IMR-90 (cell line): ENCODE measurements around the gene PACSIN2.

Experiments
- BHLHE40 ChIP-seq: fragments of 150-350 bp; IDR thresholded peaks from 2 replicates; pipeline ENCODE4 v1.6.1; 2016; ENCODE audit warnings: mild to moderate bottlenecking, low read depth, low read length
- CEBPB ChIP-seq: IDR thresholded peaks from 2 replicates; pipeline ENCODE4 v1.6.1; 2012; ENCODE audit warnings: low read depth, low read length, improper control_type of control experiment
- FOS ChIP-seq: fragments of 150-350 bp; IDR thresholded peaks from 2 replicates; pipeline ENCODE4 v1.6.1; 2016; ENCODE audit warnings: low read depth, low read length
- MAFK ChIP-seq: IDR thresholded peaks from 2 replicates; pipeline ENCODE4 v1.6.1; 2012; ENCODE audit warnings: low read depth, low read length, improper control_type of control experiment
- MAZ ChIP-seq: IDR thresholded peaks from 2 replicates; pipeline ENCODE4 v1.6.1; 2012; ENCODE audit warnings: low read depth, mild to moderate bottlenecking, low read length, improper control_type of control experiment, moderate library complexity, borderline replicate concordance
- POLR2A ChIP-seq: IDR thresholded peaks from 2 replicates; pipeline ENCODE4 v1.6.1; 2012; ENCODE audit warnings: mild to moderate bottlenecking, low read depth, low read length
- RAD21 ChIP-seq: IDR thresholded peaks from 2 replicates; pipeline ENCODE4 v1.6.1; 2012; ENCODE audit warnings: low read length, improper control_type of control experiment
- RCOR1 ChIP-seq: IDR thresholded peaks from 2 replicates; pipeline ENCODE4 v1.6.1; 2012; ENCODE audit warnings: mild to moderate bottlenecking, low read length, improper control_type of control experiment; ENCODE audit not compliant: insufficient replicate concordance
- TF ChIP-seq, protein P1 (sequence below): conservative IDR thresholded peaks from 2 replicates; pipeline ENCODE4 v1.5.1; 2012; ENCODE audit warnings: mild to moderate bottlenecking, low read depth, low read length, improper control_type of control experiment
- TF ChIP-seq, protein P2 (sequence below): fragments of 150-350 bp; IDR thresholded peaks from 2 replicates; pipeline ENCODE4 v1.6.1; 2017; ENCODE audit warnings: mild to moderate bottlenecking, antibody characterized with exemption, low read length, low read depth

DNA sequence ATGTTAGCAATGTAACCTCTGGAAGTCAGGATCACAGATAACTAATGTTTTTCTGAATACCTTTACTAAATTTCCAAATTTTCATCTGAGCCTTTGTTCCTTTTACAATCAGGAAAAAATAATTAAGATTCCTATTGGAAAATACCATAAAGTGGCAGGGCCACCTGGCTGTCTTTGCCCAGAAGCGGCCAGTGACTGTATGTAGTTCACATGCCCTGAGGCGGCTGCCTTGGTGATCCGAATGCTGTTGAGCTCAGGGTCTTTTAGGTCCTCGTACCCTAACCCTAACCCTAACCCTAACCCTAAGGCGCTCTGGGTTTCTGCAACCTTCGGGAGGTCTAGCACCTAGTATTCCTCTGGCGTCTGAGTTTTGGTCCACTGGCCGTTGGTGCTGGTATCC, 149.4 kb downstream of the PACSIN2 start:
- TF ChIP-seq, protein P1, sequence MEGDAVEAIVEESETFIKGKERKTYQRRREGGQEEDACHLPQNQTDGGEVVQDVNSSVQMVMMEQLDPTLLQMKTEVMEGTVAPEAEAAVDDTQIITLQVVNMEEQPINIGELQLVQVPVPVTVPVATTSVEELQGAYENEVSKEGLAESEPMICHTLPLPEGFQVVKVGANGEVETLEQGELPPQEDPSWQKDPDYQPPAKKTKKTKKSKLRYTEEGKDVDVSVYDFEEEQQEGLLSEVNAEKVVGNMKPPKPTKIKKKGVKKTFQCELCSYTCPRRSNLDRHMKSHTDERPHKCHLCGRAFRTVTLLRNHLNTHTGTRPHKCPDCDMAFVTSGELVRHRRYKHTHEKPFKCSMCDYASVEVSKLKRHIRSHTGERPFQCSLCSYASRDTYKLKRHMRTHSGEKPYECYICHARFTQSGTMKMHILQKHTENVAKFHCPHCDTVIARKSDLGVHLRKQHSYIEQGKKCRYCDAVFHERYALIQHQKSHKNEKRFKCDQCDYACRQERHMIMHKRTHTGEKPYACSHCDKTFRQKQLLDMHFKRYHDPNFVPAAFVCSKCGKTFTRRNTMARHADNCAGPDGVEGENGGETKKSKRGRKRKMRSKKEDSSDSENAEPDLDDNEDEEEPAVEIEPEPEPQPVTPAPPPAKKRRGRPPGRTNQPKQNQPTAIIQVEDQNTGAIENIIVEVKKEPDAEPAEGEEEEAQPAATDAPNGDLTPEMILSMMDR: no peak
- TF ChIP-seq POLR2A (no peak), RAD21 (no peak), RCOR1 (no peak), MAZ (no peak), FOS (no peak), MAFK (no peak), CEBPB (no peak), BHLHE40 (no peak)
- TF ChIP-seq, protein P2, sequence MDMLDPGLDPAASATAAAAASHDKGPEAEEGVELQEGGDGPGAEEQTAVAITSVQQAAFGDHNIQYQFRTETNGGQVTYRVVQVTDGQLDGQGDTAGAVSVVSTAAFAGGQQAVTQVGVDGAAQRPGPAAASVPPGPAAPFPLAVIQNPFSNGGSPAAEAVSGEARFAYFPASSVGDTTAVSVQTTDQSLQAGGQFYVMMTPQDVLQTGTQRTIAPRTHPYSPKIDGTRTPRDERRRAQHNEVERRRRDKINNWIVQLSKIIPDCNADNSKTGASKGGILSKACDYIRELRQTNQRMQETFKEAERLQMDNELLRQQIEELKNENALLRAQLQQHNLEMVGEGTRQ: no peak
